ENCODE measurements around the gene CUEDC1.

The CUEDC1 gene

GRCh38 chr17:57955183-57955931 is at the start of gene CUEDC1:
CUEDC1 (minus strand) TSS chr17:57955412; CDS start chr17:57885564, 69,848 bp downstream.
- peak; percentile 95 for DNase-seq

DNA sequence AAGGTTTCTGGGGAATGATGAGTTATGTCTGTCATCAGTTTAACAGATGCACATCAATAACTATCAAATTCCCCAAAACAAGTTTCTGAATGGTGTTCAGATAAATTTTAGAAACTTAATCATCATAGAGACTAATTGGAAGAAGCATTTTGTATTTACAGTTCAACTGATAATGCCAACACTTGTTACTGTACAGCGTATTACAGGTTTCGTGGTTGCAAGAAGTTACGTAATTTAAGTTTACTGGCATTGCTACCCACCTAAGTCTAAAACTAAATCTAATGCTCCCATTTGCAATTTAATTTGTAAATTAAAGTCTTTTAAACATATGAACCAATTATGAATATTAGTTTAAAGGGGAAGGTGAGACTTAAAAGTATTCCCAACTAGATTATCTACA is 48.8 kb upstream of the CUEDC1 start:
- no peak for DNase-seq

- DNase-seq: no peak
Observed at GRCh38 chr17:58002973-58003372, 47.8 kb upstream of the CUEDC1 start.

DNA sequence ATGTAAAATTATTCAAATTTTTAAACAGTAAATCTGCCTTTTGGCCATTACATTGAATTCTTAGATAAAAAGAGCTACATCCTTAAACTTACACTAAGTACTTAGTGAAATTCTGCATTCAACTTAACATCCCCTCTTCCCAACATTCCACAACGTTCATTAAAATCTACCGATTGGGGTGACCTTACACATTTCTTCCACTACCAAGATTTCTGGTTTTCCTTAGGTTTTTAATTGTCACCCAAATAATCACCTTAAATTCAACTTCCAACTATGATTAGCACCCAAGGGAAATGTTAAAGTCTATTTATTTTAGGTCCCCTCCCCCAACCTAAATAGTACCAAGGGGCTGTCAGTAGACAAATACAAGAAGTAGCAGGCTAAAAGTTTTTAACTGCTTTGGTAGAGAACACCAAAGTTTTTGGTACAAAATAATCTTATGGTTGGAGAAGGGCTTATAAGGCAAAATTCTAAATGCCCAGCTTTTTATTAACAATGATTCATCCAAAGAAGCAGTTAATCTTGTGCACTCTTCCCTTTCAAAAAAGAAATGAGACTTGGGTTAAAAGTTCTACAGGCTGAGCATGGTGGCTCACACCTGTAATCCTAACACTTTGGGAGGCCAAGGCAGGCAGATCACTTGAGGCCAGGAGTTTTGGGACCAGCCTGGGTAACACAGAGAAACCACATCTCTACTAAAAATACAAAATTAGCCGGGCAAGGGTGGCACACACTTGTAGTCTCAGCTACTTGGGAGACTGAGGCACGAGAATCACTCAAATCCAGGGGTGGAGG is 47.1 kb upstream of the CUEDC1 start:
- no peak for DNase-seq

DNA sequence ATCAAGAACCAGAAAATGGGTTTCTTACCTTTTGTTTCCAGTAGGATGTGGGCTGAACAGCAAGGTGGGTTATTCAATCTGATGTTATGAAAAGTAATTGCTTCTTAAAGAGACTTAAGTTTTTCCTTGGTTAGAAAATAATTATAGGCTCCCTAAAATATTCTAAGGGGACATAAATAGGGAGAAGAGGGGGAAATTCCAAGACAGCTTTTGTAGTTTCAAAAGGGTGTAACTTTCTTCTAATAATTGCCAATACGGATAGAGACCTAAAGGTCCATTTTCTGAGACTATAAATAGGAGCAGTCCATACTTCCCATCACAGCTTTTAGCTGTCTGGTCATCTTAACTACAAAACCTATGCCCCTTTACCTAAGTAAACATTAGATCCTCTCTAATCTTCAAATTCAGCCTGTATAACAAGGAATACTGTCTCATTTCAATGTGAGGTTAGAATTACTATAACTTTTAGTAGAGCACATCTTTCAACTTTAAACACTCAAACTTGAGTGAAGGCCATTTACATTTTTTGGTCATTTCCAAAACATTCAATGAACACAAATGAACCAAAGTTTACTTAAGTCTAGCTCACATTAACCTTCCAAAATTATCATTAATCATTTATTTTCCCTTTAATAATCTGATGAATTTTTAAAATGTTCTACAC is 46.4 kb upstream of the CUEDC1 start:
- DNase-seq: no peak

DNA sequence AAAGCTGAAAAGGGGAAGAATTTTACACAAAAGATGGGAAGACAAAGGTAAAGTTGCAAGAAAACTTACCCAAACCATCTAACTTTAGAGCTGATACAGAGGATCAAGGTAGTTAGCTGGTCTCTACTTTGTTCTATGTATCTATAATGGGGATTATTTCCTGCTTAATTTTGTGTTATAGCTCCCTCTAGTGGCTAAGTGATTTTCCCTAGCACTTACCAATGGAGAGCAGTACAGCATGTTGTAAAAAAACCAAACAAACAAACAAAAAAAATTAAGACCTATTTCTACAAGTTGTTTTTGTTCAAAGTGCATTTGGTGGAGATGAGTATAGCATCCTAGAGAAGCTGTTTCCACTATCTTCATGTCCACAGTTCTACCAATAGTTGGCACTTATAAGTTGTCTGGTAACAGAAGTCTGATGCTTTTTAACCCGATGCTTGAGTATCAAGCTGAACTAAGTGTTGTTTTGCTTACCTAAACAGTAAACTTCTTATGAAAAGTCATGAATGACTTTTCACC is 44.3 kb upstream of the CUEDC1 start:
- DNase-seq: peak; percentile 83

GRCh38 chr17:57999010-57999495 is 43.8 kb upstream of the CUEDC1 start:
- DNase-seq: no peak

GRCh38 chr17:57997085-57997809 is 42.0 kb upstream of the CUEDC1 start:
- no peak for DNase-seq

DNA sequence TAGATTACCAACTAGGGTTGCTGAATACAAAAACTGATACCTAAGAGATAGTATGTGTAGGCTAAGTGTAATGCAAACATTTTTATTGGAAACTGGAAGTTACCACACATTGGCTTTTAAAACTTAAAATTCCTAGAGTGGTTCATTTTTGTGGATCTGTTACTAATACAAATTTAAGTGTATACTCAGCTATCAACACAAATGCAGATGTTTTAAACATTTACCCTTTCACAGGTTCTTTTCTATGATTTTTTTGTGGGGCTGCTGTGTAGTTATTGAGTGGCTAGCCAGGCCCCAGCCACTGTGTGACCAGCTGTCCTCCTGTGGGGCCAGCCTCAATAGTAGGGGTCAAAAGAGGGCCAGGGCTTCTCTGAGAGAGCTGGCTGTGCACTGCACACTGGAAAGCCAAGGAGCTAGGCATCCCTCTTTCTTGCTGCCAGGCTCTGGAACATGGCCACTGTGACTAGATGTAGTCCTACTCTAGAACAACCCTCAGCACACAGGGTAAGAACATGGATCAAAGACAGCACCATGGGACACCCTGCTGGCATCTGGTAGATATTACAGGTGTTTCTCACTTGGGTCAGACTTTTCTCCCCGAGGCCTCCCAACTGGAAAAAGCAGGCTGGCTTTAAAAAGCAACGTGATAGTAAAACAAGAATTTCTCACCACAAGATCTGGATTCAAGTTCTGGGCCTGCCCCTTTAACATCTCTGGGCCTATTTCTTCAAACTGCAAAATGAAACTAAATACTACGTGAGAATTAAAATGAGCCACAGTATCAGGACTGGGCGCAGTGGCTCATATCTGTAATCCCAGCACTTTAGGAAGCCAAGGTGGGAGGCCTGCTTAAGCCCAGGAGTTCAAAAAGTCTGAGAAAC is 40.1 kb upstream of the CUEDC1 start:
- DNase-seq: peak; percentile 93

DNA sequence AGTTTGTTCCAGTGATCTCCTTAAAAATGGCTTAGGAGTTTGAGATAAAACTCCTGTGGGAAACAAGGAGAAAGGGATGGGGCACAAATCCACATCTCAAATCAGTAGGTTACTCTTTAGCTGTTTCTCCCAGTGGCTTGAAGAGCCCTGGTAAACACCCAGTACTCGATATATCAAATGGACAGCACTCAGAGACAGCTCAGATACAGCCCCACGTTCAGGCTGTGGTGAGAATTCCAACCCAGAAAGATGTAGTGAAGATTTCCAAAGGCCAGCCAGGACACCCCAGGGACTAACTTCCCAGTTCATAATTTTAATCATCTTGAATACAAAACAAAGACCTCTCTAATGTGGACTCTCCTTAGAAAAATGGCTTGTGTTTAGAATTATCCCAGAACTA is 39.2 kb upstream of the CUEDC1 start:
- DNase-seq: peak; percentile 63

DNA sequence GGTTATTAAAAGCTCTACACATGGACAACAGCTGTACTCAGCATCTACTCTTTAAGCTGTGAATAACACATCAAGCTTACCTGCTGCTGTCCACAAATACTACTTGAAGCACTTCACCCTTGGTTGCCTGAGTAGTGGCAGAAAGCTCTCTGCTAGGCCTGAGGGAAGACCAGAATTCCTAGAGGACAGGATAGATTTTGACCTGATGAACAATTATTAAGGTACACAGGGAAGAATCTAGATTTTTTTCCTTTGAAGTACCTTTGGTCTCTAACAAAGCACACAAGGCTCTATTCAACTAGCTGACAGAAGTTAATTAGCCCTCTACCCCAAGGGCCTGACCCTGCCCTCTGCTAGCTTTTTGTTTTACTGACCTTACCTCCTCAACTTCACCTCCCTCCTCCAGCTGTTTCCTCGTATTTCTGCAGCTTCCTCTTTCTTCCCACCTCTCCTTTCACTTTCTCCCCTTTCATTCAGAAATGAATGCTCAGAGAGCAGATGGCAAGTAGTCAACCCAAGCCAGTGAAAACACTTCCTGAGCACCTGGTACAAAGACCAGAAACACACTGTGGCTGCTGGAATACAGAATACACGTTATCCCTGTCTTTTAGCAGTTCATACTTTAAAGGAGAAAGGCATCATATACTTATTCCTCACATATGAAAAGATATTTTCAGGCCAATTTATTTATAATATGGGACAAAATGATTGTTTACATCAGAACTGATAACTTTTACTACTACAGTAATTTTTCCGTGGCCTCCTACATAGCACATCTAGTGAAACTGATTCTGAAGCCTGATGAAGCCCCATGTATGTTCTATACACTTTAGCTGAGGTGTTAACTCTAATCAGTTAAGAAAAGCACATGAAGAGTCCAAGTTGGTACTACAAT is 38.5 kb upstream of the CUEDC1 start:
- peak; percentile 97 for DNase-seq

- no peak for DNase-seq
Observed at GRCh38 chr17:57991537-57991936, 36.3 kb upstream of the CUEDC1 start.

DNA sequence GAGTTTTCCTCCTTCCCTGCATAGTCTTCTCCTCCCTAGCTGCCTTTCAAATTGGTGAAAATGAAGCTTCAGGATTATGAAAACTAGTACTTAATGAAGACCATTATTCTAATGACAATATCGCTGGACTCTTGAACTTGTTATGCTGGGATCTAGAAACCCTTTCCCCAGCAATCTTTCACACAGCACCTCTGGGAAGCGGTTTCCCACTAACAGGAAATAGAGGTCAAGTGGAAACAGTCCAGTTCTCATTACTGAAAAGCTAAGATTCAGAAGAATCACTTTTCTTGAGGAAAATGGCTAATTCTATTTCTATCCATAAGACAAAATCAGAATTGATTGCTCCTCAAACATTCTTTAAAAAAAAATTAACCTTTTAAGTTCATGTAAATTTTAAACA is 34.8 kb upstream of the CUEDC1 start:
- DNase-seq: peak; percentile 45

DNA sequence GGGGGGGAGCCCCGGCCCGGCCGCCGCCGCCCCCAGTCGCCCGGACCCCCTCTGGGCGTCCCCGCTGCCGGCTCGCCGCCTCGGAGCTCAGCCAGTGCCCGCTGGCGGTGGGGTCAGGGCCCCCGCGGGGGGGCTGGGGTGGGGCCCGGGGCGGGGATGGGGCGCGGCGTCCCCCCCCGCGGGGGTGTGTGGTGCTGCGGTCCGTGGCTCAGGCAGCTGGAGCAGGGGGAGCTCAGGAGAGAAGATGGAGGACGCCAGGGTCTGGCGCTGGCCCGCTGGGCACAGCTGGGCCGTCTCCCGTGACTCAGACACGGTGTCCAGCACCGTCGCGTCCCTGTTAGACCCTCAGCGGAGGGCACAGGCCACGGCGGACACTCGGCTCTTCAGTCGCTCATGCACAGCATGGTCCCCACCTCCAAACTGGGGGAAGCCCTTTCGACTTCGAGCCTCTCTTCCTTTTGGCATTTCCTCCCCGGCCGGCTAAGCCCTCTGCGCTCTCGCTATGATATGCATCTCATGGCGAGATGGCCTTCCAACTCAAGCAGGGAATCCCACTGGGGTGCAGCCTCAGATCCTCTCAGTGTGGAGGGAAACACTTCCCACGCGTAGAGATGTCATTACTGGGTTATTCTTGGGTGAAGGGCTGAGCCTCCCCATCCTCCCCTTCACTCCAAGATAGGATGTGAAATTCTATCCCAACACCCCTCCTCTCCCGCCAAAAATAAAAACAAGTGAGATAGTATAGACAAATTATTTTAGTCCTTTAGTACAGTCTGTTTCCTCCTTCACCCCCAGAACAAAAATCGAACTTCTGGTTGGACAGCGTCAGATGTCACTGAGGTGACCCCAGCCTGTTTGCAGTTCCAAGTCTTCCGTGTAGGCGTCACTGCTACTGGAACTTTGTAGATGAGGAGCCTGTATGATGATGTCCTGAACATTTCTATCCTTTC is 33.4 kb upstream of the CUEDC1 start:
- peak; percentile 98 for DNase-seq

- peak; percentile 98 for DNase-seq
Observed at GRCh38 chr17:57987581-57988300, 32.5 kb upstream of the CUEDC1 start, which contains the start of gene VEZF1. VEZF1 (minus strand) TSS chr17:57988254; CDS start chr17:57988111, 143 bp downstream.

GRCh38 chr17:57986841-57987580 is 31.8 kb upstream of the CUEDC1 start:
- DNase-seq: peak; percentile 87

DNA sequence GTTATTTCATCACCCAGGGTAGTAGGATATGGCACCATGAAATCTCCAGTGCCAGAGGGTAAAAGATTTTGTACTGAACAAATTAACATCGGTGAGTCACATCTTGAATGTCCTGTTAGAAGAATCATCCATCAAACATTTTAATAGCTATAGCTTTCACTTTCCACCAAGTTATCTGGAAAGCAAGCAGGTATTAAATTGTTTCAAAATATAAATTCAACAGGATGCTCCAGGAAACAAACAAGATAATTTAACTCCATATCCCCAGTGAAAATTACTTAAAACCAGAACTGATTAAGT is 30.4 kb upstream of the CUEDC1 start:
- DNase-seq: peak; percentile 78

All from NCI-H69 (cell line).